ENCODE measurements around the gene TPGS1.

The TPGS1 gene

DNA sequence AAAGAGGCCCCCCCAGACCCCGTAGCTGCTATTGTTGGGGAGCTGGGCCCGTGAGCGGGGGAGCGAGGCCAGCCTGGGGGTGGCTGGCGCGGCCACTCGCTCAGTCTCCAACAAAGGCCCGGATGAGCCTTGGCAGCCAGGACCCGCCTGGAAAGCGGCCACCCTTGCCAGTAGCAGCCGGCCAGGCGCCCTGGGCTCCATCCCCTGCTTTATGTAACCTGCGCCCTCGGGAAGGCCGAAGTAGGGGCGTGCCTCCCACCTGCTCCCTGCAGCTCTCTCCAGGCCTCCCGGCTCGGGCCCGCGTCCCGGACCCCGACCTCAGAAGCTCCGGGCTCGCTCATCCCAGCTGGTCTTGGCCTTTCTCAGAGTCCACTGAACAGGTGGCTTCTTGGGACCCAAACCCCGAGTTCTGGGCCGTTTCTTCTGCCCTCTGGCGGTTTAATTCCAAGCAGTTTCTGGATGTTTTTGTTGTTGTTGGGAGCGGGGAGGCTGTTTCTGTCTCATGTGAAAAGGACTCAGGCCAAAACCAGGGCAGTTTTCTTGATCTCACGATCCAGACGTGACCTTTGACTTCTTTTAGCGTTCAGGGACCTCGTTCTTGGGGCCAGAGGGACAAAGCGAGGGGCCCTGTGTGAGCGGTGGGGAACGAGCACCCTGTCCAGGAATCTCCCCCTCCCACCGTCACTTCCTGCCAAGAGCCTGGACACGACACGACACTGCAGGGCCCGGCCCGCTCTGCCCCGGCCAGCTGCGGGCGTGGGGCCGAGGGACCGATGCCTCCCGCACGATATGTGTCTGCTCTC, 25.5 kb downstream of the TPGS1 start:
- TF ChIP-seq, protein P1, sequence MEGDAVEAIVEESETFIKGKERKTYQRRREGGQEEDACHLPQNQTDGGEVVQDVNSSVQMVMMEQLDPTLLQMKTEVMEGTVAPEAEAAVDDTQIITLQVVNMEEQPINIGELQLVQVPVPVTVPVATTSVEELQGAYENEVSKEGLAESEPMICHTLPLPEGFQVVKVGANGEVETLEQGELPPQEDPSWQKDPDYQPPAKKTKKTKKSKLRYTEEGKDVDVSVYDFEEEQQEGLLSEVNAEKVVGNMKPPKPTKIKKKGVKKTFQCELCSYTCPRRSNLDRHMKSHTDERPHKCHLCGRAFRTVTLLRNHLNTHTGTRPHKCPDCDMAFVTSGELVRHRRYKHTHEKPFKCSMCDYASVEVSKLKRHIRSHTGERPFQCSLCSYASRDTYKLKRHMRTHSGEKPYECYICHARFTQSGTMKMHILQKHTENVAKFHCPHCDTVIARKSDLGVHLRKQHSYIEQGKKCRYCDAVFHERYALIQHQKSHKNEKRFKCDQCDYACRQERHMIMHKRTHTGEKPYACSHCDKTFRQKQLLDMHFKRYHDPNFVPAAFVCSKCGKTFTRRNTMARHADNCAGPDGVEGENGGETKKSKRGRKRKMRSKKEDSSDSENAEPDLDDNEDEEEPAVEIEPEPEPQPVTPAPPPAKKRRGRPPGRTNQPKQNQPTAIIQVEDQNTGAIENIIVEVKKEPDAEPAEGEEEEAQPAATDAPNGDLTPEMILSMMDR (IDR thresholded peaks at IDR 0.05; ENCODE audit: insufficient read depth, low read depth, low read length, missing control alignments): peak; percentile 41
- H3K4me3 ChIP-seq (ENCODE audit: low read depth, low read length): peak overlapping the region; percentile 68
- DNase-seq (ENCODE audit: low read depth): peak; percentile 62

DNA sequence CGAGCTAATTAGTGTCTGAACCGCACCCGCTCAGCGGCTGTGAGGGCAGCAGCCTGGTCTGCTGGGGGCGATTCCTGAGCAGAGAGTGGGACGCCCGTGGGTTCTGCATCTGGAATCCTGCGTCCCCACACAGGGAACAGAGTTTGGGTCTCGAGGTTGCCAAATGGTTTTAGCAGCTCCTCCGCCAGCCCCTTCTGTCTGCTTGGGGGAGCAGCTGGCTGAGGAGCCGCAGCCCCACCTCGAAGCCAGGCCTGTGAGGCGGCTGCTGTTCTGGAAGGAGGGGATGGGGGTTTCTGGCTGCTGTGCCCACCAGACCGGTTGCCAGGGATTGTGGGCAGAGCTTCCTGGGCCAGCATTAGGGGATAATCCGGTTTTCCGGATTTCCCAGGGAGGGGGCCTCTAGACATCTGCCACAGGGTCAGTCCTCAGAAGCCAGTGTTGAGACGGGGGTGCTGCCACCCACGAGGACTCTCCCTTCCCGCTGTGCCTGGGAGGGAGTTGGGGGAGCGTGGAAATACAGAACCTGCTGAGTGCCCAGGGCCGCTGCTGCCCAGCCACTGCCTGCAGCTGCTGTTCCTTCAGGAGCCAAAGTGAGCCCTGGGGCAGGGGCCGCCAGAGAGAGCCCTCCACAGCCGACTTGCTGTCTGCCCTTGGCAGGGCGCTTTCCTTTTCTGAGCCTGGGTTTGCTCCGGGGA, 26.2 kb downstream of the TPGS1 start:
- no peak for DNase-seq (ENCODE audit: low read depth)
- H3K4me3 ChIP-seq (ENCODE audit: low read depth, low read length): peak overlapping the region; percentile 68
- TF ChIP-seq, protein P1 (IDR thresholded peaks at IDR 0.05; ENCODE audit: insufficient read depth, low read depth, low read length, missing control alignments): no peak

DNA sequence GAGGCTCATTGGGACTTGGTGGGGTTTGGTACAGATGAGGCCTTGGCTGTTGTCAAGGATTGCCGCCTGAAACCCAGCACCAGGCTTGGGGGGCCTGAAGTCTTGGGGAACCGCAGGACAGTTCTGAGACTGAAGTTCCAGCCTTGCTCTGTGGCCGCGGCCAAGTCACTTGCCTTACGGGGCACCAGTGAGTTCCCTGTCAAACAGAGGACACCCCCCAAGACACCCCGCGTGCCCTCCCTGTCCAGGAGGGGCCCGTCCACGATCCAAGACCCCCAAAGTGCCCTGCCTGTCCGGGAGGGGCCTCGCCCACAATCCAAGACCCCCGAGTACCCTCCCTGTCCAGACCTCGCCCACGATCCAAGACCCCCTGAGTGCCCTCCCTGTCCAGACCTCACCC, 26.8 kb downstream of the TPGS1 start:
- H3K4me3 ChIP-seq (ENCODE audit: low read depth, low read length): no peak overlapping the region
- no peak for DNase-seq (ENCODE audit: low read depth)
- TF ChIP-seq, protein P1 (IDR thresholded peaks at IDR 0.05; ENCODE audit: insufficient read depth, low read depth, low read length, missing control alignments): peak; percentile 2

DNA sequence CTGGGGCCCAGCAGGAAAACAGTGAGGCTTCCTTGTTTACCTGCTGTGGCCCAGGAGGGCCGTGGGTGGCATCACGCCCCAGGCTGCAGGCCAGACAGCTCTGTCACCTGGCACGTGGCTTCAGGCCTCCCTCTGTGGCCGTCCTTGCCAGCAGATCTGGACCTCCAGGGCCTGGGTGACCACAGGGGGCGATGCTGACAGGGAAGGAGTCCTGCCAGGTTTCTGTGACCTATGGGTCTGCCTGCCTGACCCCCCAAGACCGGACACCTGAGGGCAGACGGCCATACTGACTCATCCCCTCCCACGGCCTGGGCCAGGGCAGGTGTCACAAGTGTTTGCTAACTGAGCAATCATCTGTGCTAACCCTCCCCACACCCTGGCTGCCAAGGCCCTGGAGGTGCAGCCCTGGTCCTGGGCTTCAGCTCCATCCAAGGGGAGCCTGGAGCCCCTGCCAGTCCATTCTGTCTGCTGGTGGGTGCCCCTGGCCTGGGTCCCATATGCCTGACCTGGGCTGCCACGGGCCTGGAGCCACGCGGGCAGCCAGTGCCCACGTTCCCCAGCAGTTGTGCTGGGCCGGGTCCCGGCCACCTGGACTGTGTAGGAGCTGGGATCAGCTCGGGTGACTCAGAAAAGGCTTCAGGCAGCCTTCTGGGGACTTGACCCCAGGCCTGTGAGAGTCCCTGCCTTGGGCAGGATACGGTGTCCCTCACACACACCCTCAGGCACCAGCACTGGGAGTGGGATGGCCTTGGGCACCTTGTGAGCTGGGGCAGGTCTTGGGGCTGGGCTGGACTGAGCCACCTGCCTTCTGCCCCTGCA, 27.9 kb downstream of the TPGS1 start:
- TF ChIP-seq, protein P1 (IDR thresholded peaks at IDR 0.05; ENCODE audit: insufficient read depth, low read depth, low read length, missing control alignments): no peak
- no peak for DNase-seq (ENCODE audit: low read depth)
- no peak overlapping the region for H3K4me3 ChIP-seq (ENCODE audit: low read depth, low read length)

DNA sequence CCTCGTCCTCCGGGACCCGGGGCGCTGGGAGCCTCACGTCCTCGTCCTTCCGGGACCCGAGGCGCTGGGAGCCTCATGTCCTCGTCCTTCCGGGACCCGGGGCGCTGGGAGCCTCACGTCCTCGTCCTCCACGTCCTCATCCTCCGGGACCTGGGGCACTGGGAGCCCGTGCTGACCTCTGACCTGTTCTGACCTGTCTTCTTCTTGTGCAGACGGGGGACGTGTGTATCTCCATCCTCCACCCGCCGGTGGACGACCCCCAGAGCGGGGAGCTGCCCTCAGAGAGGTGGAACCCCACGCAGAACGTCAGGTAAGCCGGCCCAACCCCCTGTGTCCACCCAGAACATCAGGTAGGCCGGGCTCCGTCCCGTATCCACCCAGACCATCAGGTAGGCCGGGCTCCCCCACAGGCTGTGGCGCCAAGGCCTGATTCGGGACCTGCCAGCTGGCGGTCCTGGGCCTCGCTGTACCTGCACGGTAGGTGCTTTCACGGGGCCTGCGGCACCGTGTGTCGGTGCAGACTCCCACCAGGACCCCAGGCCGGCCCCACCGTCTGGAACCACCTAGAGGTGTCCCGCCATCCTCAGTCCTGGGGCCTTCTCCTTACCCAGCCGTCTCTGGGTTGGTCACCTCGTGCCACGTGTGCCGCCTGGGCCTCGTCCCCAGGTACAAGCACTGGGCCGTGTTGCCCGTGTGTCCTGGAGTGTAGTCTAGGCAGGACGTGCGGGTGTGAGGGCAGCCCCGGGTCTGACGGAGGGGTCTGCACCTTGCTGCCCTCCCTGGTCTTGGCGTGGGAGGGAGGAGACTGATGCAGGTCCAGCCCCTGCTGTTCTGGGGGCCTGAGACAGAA, 29.0 kb downstream of the TPGS1 start:
- TF ChIP-seq, protein P1 (IDR thresholded peaks at IDR 0.05; ENCODE audit: insufficient read depth, low read depth, low read length, missing control alignments): no peak
- H3K4me3 ChIP-seq (ENCODE audit: low read depth, low read length): no peak overlapping the region
- DNase-seq (ENCODE audit: low read depth): no peak

DNA sequence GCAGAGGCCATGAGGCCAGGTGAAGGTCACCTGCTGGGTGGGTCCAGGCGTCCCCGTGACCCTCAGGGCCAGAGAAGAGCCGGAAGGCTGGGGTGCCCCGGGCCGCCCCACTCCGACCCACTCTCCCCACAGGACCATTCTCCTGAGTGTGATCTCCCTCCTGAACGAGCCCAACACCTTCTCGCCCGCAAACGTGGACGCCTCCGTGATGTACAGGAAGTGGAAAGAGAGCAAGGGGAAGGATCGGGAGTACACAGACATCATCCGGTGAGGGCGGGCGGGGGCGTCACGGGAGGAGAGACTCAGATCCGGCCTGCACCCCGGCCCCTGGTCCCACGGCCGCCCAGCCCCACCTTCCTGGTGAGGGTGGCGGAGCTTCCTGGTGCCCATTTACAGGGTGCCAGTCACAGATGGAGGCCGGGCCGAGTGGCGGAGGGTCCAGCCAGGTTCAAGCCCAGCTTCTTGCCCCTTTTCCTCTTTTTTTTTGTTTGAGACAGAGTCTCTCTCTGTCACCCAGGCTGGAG, 29.6 kb downstream of the TPGS1 start:
- H3K4me3 ChIP-seq (ENCODE audit: low read depth, low read length): no peak overlapping the region
- TF ChIP-seq, protein P1 (IDR thresholded peaks at IDR 0.05; ENCODE audit: insufficient read depth, low read depth, low read length, missing control alignments): no peak
- DNase-seq (ENCODE audit: low read depth): no peak

Measured in GM12865 (cell line).